OCI-LY7 (cell line): ENCODE data around the gene PLD1. TPM values are rescaled to one million over a fixed set of nuclear protein-coding genes. Genes with fewer than 3 reads are reported as not detected.

Source experiments
- BruUV-seq: library from RNA; stranded (reverse); fragments of 400-500 nt; replicated peaks from 2 replicates; lab custom pipeline; 2021; lab: Mats Ljungman, UMichigan
- CTCF ChIA-PET: fragments of 300-600 bp; sonication (Branson Sonifier 250); formaldehyde crosslinking; loops from one replicate; lab custom pipeline; 2022; ENCODE audit warnings: antibody characterized with exemption; ENCODE audit not compliant: unreplicated experiment; lab: Charles Lee
- POLR2A ChIA-PET: fragments of 300-600 bp; sonication (Branson Sonifier 250); formaldehyde crosslinking; loops from one replicate; lab custom pipeline; 2022; ENCODE audit warnings: antibody characterized with exemption; lab: Charles Lee
- DNase-seq: peaks from one replicate; pipeline ENCODE4 v3.0.0-alpha.2; 2015; ENCODE audit warnings: low spot score
- H2AFZ ChIP-seq: fragments of 200-600 bp; sonication (generic), shearing (Covaris generic); 2 replicates; pipeline ENCODE4 v1.6.1; 2014; ENCODE audit warnings: mild to moderate bottlenecking, antibody characterized with exemption, low read length, moderate library complexity
- H3K27ac ChIP-seq: fragments of 200-600 bp; sonication (generic); 2 replicates; pipeline ENCODE4 v1.5.1; 2014; ENCODE audit warnings: mixed run types, low read depth, mild to moderate bottlenecking, moderate library complexity, low read length, inconsistent platforms; ENCODE audit not compliant: poor library complexity, severe bottlenecking
- H3K36me3 ChIP-seq: fragments of 200-600 bp; sonication (generic); 2 replicates; pipeline ENCODE4 v1.6.1; 2014; ENCODE audit warnings: mild to moderate bottlenecking, antibody characterized with exemption, low read length, moderate library complexity, mixed read lengths; ENCODE audit not compliant: insufficient read depth
- H3K4me1 ChIP-seq: fragments of 200-600 bp; sonication (generic); 2 replicates; pipeline ENCODE4 v1.5.1; 2014; ENCODE audit warnings: mild to moderate bottlenecking, low read length; ENCODE audit not compliant: insufficient read depth, poor library complexity, severe bottlenecking
- H3K4me2 ChIP-seq: fragments of 200-600 bp; sonication (generic); 2 replicates; pipeline ENCODE4 v1.6.1; 2014; ENCODE audit warnings: mild to moderate bottlenecking, low read length
- H3K4me3 ChIP-seq: fragments of 200-600 bp; sonication (generic); 2 replicates; pipeline ENCODE4 v1.5.1; 2014; ENCODE audit warnings: mild to moderate bottlenecking, low read depth, low read length; ENCODE audit not compliant: poor library complexity, severe bottlenecking
- H3K79me2 ChIP-seq: fragments of 200-600 bp; sonication (generic); 2 replicates; pipeline ENCODE4 v1.6.1; 2016; ENCODE audit warnings: low read depth, mild to moderate bottlenecking, low read length, moderate library complexity, mixed read lengths; ENCODE audit not compliant: insufficient read depth
- H3K9me2 ChIP-seq: fragments of 200-600 bp; sonication (generic); 2 replicates; pipeline ENCODE4 v1.6.1; 2016; ENCODE audit warnings: mild to moderate bottlenecking, low read length, mixed read lengths; ENCODE audit not compliant: insufficient read depth
- H3K9me3 ChIP-seq: fragments of 200-600 bp; sonication (generic); 2 replicates; pipeline ENCODE4 v1.6.1; 2014; ENCODE audit warnings: mild to moderate bottlenecking, mixed run types, low read length, mixed read lengths
- H4K20me1 ChIP-seq: fragments of 200-600 bp; sonication (generic); 2 replicates; pipeline ENCODE4 v1.6.1; 2014; ENCODE audit warnings: mild to moderate bottlenecking, antibody characterized with exemption, low read length, moderate library complexity, mixed read lengths; ENCODE audit not compliant: insufficient read depth
- EZH2phosphoT487 ChIP-seq: fragments of 200-600 bp; sonication (generic); IDR thresholded peaks from 2 replicates; pipeline ENCODE4 v1.6.1; 2018; ENCODE audit warnings: low read depth, borderline replicate concordance, mild to moderate bottlenecking, mixed run types, antibody characterized with exemption, low read length, moderate library complexity, mixed read lengths
- intact Hi-C: fragments of 100-400 bp; cut with micrococcal nuclease; formaldehyde crosslinking; loops from one replicate; pipeline ENCODE4 v1.10.0; 2022; ENCODE audit not compliant: unreplicated experiment
- total RNA-seq, 2 experiments: library from RNA; depleted of rRNA in 1 of 2; stranded (reverse); fragments of >200 nt in 1 of 2; shearing (Covaris generic) in 1 of 2; gene quantifications; 2 replicates each; pipeline ENCODE4 v1.2.3, GENCODE V29; 2014 to 2022
- TF ChIP-seq, protein P1 (sequence below): fragments of 200-600 bp; sonication (generic); conservative IDR thresholded peaks from 2 replicates; pipeline ENCODE4 v1.5.1; 2014; ENCODE audit warnings: mild to moderate bottlenecking, antibody characterized with exemption, low read length, moderate library complexity, mixed read lengths

PLD1 gene
- total RNA-seq, 2 experiments from 2014 or later, result not detected

DNA sequence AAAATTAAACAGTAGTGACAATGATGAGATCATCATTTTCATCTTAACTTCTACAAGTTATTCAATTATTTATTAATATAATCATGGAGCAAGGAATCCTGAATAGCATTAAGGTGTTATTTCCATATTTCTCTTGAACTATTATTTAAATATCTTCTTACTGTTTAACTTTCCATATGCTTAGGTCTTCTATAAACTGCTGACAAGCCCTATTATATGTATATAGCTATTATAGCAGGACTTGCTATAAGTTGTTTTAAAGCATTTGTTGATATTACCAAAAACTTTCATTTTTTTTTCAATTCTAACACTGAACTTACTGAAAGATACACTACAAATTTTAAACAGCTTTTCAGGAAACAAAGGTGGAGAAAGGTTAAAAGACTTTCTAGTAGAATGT is 76.7 kb downstream of the PLD1 start:
- H3K9me2 ChIP-seq, result no peaks in the 10 kb centered on the region
- no peaks in the 10 kb centered on the region for H3K36me3 ChIP-seq
- TF ChIP-seq, protein P1, sequence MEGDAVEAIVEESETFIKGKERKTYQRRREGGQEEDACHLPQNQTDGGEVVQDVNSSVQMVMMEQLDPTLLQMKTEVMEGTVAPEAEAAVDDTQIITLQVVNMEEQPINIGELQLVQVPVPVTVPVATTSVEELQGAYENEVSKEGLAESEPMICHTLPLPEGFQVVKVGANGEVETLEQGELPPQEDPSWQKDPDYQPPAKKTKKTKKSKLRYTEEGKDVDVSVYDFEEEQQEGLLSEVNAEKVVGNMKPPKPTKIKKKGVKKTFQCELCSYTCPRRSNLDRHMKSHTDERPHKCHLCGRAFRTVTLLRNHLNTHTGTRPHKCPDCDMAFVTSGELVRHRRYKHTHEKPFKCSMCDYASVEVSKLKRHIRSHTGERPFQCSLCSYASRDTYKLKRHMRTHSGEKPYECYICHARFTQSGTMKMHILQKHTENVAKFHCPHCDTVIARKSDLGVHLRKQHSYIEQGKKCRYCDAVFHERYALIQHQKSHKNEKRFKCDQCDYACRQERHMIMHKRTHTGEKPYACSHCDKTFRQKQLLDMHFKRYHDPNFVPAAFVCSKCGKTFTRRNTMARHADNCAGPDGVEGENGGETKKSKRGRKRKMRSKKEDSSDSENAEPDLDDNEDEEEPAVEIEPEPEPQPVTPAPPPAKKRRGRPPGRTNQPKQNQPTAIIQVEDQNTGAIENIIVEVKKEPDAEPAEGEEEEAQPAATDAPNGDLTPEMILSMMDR, result no peak
- TF ChIP-seq EZH2phosphoT487, result no peak
- no peak for DNase-seq
- H3K79me2 ChIP-seq, result no peaks in the 10 kb centered on the region
- no peak overlapping the region for H3K4me2 ChIP-seq
- no peaks in the 10 kb centered on the region for H4K20me1 ChIP-seq
- H3K27ac ChIP-seq, result no peak overlapping the region
- intact Hi-C loops, result no loop called here
- H3K4me3 ChIP-seq, result no peak overlapping the region
- H2AFZ ChIP-seq, result no peak overlapping the region
- ChIA-PET CTCF (interaction anchor here (0.7 kb wide), 1 partner anchor 453 kb away, joined by 3 read pairs; no protein-coding TSS in a partner anchor), POLR2A (interaction anchor here (0.5 kb wide), 1 partner anchor 120 kb away, joined by 6 read pairs; no protein-coding TSS in a partner anchor)
- BruUV-seq, result no TSS peak
- H3K4me1 ChIP-seq, result no peaks in the 10 kb centered on the region
- H3K9me3 ChIP-seq, result no peaks in the 10 kb centered on the region

DNA sequence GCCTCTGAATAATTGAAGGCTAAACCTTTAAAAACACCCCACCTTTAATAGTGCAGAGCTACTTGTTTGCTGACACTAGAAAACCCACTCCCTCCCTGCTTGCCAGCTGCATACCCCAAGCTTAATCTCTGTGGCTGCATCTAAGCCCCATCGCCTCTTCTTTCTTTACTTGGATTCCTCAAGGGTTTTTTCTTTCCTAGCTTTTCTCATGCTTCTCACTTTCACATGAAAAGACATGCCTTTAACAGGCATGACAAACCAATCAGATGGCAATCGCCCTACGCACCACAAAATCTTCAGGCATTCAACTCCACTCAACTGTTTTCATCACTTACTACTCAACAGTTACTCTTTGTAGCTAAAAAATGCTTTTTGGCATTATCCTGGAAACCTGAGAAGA is 77.5 kb downstream of the PLD1 start:
- Histone ChIP-seq H2AFZ (no peak overlapping the region), H4K20me1 (no peaks in the 10 kb centered on the region), H3K27ac (no peak overlapping the region), H3K9me2 (no peaks in the 10 kb centered on the region), H3K4me1 (no peaks in the 10 kb centered on the region), H3K4me3 (no peak overlapping the region), H3K79me2 (no peaks in the 10 kb centered on the region), H3K4me2 (no peak overlapping the region), H3K9me3 (no peaks in the 10 kb centered on the region), H3K36me3 (no peaks in the 10 kb centered on the region)
- no TSS peak for BruUV-seq
- no peak for TF ChIP-seq EZH2phosphoT487
- TF ChIP-seq, protein P1, result no peak
- intact Hi-C loops, result no loop called here
- no peak for DNase-seq
- POLR2A ChIA-PET, result interaction anchor here (0.5 kb wide), 1 partner anchor 119 kb away, joined by 6 read pairs; no protein-coding TSS in a partner anchor
- CTCF ChIA-PET, result no interaction called here

DNA sequence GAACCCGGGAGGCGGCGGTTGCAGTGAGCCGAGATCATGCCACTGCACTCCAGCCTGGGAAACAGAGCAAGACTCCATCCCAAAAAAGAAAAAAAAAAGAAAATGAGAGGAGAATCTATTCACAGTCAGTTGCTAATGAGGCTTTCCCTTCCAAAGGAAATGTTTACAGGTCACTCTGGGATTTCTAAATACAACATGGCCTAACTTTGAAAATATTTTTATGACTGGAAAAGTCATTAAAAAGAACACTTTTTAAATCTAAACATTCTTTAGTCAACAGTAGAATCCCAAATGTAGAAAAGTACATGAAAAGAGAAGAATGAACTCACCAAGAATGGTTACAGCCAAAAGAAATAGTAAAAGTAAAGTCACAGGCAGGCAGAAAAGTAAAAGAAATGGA is 78.6 kb downstream of the PLD1 start:
- Histone ChIP-seq H4K20me1 (no peaks in the 10 kb centered on the region), H3K4me1 (no peaks in the 10 kb centered on the region), H2AFZ (no peak overlapping the region), H3K9me3 (no peaks in the 10 kb centered on the region), H3K36me3 (no peaks in the 10 kb centered on the region), H3K27ac (no peak overlapping the region), H3K9me2 (no peaks in the 10 kb centered on the region), H3K4me3 (no peak overlapping the region), H3K4me2 (no peak overlapping the region), H3K79me2 (no peaks in the 10 kb centered on the region)
- BruUV-seq, result no TSS peak
- CTCF ChIA-PET, result interaction anchor here (0.6 kb wide), 1 partner anchor 65 kb away, joined by 3 read pairs; no protein-coding TSS in a partner anchor
- intact Hi-C loops, result no loop called here
- TF ChIP-seq EZH2phosphoT487, result no peak
- TF ChIP-seq, protein P1, result no peak
- DNase-seq, result no peak
- POLR2A ChIA-PET, result interaction anchor here (0.6 kb wide), 1 partner anchor 538 kb away, joined by 3 read pairs; no protein-coding TSS in a partner anchor
